SK-N-SH (cell line): ENCODE data around the gene ZNF81.

Experiments
- CTCF ChIP-seq: fragments of 200-600 bp; sonication (generic); IDR thresholded peaks from 2 replicates; pipeline ENCODE4 v1.6.1; 2017; ENCODE audit warnings: antibody characterized with exemption, mild to moderate bottlenecking, moderate library complexity
- EP300 ChIP-seq, 2 experiments: IDR thresholded peaks; 2 replicates each; pipeline versions ENCODE4 v1.4.0 to v1.6.1; 2012; ENCODE audit warnings: borderline replicate concordance in 1 of 2, low read depth in 1 of 2, low read length in 1 of 2
- GABPA ChIP-seq: IDR thresholded peaks from 2 replicates; pipeline ENCODE4 v1.4.0; 2012; ENCODE audit warnings: low read depth, mild to moderate bottlenecking
- TEAD4 ChIP-seq: IDR thresholded peaks from 2 replicates; pipeline ENCODE4 v1.4.0; 2012; ENCODE audit warnings: mild to moderate bottlenecking, borderline replicate concordance; ENCODE audit not compliant: insufficient read depth

- TF ChIP-seq GABPA: no peak
- TF ChIP-seq TEAD4: no peak
- TF ChIP-seq CTCF: no peak
- no peak for TF ChIP-seq EP300 (IDR thresholded peaks at IDR 0.05; ENCODE audit: borderline replicate concordance in 1 of 2, low read depth in 1 of 2, low read length in 1 of 2)
Observed at GRCh38 chrX:47936940-47937317, 100.2 kb downstream of the ZNF81 start.
